ENCODE data around the gene FCRLB.
"Not testable (repeated sequence)": the region's sequence is repeated elsewhere in the genome, so short reads cannot be mapped to it uniquely, and the experiment has no call there.

FCRLB gene, protein sequence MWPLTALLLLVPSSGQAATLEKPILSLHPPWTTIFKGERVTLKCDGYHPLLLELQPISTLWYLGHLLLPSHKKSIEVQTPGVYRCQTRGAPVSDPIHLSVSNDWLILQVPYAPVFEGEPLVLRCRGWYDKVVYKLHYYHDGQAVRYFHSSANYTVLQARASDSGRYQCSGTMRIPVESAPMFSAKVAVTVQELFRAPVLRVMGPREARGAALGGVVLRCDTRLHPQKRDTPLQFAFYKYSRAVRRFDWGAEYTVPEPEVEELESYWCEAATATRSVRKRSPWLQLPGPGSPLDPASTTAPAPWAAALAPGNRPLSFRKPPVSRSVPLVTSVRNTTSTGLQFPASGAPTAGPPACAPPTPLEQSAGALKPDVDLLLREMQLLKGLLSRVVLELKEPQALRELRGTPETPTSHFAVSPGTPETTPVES

DNA sequence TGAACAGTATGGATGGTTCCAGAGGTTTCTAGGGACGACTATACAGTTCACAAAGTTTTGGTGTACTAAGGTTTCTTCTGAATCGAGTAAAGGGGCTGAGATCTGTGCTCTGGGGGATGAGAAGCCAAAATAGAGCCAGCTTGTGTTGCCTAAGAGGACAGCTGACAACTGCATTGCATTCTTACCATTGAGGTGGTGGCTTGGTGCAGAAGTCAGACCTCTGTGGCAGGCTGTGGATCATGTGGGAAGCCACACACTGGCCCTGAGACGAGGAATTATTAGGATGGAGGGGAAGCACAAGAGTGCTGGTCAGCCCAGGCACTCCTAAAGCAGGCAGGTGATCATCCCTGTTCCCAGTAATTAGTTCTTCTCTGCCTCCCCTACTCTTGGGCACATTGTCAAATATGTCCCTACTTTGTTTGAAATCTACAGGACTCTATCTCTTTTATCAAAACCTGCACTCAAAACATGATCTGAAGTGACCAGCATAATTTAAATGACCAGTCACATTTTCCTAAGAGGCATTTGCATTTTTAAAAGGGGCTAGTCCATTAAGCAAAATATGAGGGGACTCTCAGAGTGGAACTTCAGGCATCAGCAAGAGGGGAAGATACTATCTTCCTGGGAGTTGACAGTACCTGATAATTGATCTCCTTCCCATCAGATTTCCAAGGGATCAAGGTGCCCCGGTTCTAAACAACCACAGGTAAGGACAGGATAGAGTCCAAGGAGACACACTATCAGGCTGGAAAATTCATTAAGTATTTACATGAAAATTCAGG lies at the start of gene FCRLB:
Gene FCRLB, plus strand, starts transcription at position 589 of the 782 bp plus-strand sequence. CDS start 1,129 bp downstream, outside the sequence.
- no peak for DNase-seq (ENCODE audit: low read depth)

DNA sequence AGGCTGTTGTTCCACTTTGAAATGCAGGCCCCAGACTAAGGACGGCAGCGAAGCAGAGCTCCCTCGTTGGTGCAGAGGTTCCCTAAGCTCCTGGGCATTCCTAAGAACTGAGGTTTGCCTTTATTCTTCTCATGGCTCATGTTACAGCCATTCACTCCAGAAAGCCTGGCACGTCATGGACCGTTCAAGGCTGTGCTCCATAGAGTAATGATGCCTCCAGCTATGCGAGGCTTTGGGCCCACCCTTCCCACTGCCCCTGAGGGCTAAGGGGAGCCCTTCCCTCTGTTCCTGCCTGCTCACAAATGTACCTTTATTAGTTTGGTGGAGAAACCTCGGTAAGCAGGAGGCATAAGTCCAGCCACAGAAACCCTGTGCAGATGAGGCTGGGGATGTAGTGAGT lies 47.9 kb upstream of the FCRLB start:
- not testable (repeated sequence) for DNase-seq (ENCODE audit: low read depth)

DNA sequence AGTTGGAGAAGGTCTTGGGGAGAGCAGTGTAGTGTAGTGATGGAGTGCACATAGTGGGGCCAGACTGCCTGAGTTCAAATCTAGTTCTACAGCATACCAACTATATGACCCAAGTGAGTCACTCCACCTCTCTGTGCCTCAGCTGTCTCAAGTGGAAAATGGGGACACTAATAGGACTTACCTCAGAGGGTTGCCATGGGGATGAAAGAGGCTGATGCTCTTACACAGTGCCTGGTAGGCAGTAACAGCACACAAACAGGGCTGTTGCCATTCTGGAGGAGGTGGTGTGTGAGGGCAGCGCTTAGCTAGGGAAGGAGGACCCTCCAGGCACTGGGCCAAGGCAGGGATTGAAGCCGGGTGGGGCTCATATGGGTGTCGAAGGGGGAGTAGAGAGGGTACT lies 46.9 kb upstream of the FCRLB start:
- DNase-seq (ENCODE audit: low read depth): not testable (repeated sequence)

DNA sequence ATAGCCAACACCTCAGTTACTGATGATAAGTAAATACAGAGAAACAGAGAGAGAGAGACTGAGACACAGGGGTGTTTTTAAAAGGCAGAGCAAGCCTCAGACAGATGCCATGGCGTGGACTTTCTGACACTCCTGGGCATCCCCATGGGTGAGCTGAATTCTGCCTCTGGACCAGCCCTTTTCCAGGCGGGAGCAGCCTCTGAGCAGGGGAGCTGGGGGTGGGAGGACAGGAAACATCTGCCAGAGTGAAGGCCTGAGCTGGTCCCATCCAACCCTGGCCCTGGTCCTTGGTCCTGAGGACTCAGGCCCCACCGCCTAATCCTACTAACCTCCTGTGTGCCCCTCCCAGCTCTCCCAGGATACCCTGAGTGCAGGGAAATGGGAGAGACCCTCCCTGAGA lies 46.4 kb upstream of the FCRLB start:
- not testable (repeated sequence) for DNase-seq (ENCODE audit: low read depth)

DNA sequence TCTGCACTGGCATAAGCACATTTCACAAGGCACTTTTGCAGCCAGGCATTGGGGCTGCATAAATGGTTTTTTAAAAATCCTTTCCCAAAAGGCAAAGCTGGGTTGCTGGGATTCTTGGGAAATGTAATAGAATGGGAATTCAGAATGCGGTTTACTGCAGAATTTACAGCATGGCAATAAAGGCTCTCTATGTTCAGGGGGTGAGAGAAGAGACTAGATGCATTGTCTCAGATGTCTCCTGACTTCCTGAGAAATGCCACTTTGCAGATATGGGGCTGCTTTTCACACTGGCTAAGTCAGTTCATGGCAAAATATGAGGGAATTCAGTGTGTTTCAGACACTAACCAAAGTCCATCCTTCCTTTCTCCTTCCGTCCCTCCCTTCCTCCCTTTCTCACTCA lies 44.9 kb upstream of the FCRLB start:
- DNase-seq (ENCODE audit: low read depth): no peak

DNA sequence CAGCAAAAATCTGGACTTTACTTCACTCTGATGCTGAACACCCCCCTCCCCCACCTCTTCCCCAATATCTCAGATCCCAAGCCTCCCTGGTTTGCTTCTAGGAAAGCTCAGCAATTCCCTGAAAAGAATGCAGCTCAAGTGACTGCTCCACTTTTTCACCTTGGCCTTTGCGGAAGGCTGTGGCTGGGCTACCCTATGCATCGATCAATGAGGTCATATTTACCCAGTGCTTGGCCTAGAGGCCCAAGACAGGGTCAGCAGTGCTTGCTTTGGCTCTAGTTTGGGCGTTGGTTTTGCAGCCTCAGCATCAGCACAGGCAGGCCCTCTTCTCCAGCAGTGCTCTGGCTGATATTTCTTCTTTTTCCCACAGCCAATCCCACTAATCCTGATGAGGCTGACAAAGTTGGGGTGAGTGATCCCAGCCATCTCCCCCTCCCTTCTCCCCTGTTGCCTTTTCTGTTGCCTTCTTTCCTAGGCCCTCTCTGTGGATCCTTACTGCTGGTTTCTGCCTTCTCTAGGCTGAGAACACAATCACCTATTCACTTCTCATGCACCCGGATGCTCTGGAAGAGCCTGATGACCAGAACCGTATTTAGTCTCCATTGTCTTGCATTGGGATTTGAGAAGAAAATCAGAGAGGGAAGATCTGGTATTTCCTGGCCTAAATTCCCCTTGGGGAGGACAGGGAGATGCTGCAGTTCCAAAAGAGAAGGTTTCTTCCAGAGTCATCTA lies 44.2 kb upstream of the FCRLB start:
- no peak for DNase-seq (ENCODE audit: low read depth)

DNA sequence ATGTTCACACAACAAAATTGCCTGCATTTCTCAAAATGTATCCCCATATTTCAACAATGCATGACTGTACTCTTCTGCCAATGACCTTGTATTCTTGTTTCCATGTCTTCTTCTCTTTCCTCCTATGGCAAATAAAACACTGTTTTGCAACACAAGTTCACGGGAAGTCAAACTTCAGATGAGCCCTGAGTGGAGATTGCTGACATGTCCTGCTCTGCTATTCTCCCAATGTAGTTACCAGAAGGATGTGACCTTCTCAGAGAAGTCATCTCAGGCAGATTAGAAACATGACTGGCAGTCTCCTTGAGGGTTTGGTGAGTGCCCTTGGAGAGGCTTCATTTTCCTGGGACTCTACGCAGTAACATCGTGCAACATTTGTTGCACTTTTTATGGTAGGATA lies 42.8 kb upstream of the FCRLB start:
- no peak for DNase-seq (ENCODE audit: low read depth)

DNA sequence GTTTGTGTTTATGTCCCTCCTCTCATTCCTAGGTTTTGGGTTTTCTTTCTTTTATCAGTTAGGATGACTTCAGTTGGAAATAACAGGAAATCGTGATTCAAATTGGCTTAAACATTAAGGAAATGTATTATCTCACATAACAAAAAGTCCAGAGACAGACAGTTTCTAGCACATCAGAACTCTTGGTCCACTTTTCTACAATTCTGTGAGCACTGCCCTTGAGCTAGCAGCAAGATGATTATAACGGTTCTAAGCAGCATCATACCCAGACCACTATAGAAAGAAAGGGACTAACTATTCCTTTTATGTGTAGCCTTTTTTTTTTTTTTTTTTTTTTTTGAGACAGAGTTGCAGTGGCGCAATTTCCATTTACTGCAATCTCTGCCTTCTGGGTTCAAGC lies 39.5 kb upstream of the FCRLB start:
- no peak for DNase-seq (ENCODE audit: low read depth)

DNA sequence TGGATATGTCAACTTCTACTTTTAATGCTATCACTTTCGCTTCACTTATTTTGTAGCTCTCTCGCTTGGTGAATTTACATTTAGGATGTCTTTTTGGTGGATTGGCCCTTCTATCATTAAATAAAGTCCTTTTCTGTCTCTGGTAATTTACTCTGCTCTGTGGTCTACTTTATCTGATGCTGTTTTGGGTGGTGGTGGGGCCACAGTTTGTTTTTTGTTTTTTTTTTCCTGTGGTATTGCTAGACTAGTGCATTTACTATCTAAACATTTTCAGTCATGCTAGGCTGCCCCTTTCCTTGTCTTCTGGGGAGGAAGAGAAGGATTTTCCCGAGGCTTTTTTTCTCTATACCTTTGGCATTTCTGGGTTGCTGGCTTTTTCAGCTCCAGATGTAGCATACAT lies 32.4 kb upstream of the FCRLB start:
- no peak for DNase-seq (ENCODE audit: low read depth)

DNA sequence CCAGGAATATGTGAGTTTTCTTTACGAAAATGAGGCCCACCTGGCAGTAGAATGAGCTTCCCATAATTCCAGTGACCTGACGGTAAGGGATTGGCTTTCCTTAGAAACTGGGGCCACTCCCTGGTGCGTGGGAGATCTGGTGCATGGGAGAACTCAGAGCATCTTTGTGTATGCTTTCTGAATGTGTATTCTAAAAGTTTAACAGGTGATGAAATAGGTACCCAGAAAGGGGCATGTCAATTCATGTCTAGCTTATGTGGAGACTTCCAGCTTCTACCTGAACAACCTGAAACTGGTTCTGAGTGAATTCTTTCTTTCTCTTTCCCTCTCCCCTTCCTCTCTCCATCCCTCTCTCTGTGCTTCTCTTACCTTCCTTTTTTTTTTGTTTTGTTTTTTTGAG lies 29.5 kb upstream of the FCRLB start:
- DNase-seq (ENCODE audit: low read depth): no peak

DNA sequence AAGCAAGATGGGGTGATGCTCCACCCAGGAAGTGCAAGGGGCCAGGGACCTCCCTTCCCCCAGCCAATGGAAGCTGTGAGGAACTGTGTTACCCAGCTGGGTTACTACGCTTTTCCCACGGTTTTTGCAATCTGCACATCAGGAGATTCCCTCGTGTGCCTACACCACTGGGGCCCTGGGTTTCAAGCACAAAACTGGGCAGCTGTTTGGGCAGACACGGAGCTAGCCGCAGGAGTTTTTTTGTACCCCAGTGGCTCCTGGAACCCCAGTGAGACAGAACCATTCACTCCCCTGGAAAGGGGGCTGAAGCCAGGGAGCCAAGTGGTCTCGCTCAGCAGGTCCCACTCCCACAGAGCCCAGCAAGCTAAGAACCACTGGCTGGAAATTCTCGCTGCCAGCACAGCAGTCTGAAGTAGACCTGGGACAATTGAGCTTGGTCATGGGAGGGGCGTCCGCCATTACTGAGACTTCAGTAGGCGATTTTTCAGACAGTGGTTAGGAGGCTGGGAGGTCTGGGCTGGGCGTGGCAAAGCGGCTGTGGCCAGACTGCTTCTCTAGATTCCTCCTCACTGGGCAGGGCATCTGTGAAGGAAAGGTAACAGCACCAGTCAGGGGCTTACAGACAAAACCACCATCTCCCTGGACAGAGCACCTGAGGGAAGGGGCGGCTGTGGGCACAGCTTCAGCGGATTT lies 28.2 kb upstream of the FCRLB start:
- not testable (repeated sequence) for DNase-seq (ENCODE audit: low read depth)

DNA sequence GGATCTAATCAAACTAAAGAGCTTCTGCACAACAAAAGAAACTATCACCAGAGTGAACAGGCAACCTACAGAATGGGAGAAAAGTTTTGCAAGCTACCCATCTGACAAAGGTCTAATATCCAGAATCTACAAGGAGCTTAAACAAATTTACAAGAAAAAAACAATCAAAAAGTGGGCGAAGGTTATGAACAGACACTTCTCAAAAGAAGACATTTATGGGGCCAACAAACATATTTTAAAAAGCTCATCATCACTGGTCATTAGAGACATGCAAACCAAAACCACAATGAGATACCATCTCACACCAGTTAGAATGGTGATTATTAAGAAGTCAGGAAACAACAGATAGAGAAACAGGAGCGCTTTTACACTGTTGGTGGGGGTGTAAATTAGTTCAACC lies 23.0 kb upstream of the FCRLB start:
- DNase-seq (ENCODE audit: low read depth): not testable (repeated sequence)

DNA sequence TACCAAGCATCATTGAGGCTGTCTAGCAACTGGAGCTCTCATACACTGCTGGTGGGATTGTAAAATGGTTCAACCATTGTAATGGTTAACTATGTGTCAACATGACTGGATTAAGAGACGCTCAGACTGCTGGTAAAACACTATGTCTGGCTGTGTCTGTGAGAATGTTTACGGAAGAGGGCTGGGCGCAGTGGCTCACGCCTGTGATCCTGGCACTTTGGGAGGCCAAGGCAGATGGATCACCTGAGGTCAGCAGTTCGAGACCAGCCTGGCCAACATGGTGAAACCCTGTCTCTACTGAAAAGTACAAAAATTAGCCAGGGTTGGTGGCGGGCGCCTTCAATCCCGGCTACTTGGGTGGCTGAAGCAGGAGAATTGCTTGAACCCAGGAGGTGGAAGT lies 19.1 kb upstream of the FCRLB start:
- DNase-seq (ENCODE audit: low read depth): no peak

DNA sequence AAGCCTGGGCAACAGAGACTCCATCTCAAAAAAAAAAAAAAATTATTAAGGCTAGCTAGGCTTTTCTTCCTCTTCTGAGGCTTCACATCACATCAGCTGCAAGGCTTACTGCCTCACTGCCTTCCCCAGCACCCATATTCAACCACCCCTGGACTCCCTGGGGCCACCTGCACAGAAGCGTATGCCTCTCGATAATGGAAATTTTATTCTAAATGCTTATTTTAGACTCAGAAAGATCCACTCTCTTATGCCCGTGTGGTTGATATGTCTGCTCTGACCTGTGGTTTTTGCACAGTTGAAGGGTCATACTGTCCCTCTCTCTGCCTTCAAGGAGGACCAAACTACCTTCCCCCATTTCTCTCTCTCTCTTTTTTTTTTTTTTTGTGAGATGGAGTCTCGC lies 15.8 kb upstream of the FCRLB start:
- DNase-seq (ENCODE audit: low read depth): no peak

DNA sequence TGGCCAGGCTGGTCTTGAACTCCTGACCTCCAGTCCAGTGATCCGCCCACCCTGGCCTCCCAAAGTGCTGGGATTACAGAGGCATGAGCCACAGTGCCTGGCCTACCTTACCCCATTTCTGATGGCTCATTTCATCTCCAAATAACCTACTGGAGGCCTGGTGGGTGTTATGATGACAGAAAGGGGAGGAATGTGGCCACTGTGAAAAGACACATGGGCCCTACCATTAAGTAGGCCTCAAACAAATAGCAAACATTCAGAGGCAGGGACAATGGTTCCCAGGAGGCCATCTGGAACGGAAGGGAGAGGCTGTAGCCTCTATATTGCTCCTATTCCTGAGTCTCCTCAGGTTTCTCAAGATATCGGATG lies 15.2 kb upstream of the FCRLB start:
- no peak for DNase-seq (ENCODE audit: low read depth)

DNA sequence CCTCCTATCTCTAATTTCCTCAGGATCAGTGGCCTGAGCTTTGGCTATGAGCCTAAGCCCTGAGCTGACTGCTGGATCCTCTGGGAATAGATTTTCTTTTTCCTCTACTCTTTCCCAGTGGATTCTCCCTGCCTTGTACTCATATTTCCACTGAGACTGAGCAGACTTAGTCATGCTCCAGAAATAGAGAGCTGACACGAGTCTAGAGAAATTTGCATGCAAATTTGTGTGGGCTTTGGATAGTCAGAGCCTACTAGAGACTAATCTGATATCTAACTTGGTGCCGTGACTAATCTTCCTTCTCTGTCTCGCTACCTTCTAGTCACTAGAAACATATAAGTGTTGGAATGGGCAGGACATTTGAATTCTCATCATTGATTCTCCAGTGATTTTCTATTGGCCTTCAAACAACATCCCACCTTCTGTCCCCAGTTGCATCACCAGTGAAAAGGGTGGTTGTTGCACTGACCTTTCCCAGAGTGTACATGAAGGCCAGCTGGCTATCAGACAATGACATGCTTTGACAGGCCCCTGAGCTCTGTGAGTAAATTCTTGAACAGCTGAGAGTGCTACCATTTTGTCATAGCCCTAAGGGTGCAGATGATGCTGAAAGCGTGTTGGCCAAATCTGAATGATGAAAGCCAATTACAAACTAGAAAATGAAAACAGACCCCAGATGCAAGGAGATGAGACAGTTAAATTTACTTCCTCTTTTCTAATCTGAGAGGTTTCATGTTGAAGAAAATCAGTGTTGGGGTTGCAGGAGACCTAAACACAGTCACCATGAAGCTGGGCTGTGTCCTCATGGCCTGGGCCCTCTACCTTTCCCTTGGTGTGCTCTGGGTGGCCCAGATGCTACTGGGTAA lies 14.6 kb upstream of the FCRLB start, which contains the start of gene FCRLA:
Gene FCRLA, plus strand, starts transcription at position 748 of the 866 bp plus-strand sequence. Its CDS starts 36 bp downstream, at position 784.
- DNase-seq (ENCODE audit: low read depth): no peak

DNA sequence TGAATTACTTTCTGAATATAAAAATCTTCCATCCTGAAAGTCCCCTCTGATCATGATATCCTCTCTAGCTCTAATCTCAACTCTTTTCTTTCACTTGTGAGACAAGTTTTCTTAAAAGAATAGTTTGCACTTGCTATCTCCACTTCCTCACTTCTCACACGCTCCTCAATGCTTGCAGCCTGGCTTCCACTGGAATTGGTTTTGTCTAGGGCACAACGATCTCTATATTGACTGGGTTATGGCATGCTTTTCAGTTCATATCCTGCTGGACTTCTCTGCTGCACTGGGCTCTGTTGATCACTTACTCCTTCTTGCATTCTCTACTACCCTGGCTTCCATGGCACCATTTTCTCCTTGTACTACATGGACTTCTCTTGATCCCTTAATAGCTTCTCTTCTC lies 13.8 kb upstream of the FCRLB start:
- no peak for DNase-seq (ENCODE audit: low read depth)

DNA sequence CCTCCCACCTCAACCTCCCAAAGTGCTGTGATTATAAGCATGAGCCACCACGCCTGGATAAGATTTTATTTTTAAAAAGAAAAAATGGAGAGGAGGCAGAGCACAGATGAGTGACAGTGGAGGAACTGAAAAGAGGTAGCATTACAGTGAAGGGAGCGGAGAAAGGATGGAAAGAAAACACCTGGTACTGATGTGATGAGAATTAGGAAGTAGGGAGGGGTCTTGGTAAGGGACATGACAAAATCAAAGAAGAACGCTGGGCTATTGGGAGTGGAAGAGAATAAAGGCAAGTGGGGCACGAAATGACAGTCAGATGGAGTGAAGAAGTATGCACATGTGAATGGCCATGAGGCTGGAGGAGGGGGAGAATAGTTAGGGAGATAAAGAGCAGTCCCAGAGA lies 12.0 kb upstream of the FCRLB start:
- no peak for DNase-seq (ENCODE audit: low read depth)

DNA sequence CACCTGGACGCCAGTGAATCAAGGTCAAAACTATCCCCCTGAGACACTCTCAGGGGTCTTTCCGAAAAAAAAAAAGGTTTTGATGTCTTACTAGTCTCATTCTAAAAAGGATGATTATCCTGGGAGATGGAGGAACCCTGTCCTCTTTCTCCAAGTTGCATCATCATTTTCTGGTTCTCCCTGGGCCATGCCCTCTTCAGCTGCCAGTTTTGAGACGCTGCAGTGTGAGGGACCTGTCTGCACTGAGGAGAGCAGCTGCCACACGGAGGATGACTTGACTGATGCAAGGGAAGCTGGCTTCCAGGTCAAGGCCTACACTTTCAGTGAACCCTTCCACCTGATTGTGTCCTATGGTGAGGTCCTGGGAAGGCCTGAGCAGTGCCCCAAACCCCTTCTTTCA lies 10.8 kb upstream of the FCRLB start:
- DNase-seq (ENCODE audit: low read depth): no peak

DNA sequence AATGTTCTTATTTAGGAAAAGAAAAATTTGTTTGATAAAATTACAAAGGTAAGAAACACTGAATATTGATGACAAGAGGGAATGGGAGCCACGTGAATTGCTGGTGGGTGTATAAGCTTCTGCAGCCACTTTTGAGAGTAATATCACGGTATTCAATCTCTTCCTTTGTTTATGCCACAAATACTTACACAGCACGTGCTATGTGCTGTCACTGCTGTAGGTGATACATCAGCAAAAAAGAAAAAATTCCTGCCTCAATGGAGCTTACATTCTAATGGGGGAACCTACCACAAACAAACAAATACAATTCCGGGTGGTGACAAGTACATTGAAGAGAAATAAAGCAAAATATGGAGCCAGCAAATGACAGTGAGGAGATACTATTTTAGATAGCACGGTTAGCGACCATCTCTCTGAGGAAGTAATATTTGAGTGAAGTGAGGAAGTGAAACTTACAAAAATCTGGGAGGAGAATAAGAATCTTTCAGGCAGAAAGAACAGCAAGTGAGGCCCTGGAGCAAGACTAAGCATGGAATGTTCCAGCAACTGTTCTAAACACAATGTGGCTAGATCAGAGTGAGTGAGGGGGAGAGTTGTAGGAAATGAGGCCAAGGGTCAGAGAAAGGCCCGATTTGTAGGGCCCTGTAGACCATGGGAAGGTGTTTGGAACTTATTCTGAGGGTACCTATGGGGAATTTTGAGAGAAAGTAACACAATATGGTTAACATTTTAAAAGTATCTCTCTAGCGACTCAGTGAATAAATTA lies 2.6 kb upstream of the FCRLB start:
- no peak for DNase-seq (ENCODE audit: low read depth)

DNA sequence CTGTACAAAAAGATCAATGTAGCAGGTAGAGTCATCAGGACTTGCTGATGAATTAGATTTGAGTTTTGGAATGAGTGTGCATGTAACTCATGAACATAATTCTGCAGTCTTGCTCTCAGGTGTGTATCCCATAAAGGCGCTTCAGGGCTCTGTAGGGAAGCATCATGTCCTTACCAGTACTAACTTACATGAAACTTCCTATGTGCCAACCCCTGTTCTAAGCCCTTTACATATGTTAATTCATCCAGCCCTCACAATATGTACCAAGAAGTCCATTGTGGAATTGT lies 2.1 kb upstream of the FCRLB start:
- no peak for DNase-seq (ENCODE audit: low read depth)
